ENCODE results near the gene HOXB6. TPM values are rescaled to one million over a fixed set of nuclear protein-coding genes. Genes with fewer than 3 reads are reported as not detected.

The HOXB6 gene
- polyA plus RNA-seq, 3 donors: not detected

GRCh38 chr17:48549281-48549630, 55.5 kb downstream of the HOXB6 start:
- Histone ChIP-seq H3K4me1 (ENCODE audit: control insufficient read depth in 1 of 2, insufficient read depth in 2 of 2, low read length in 2 of 2) (peaks cover 18 to 25% of the 10 kb centered on the region in 2 donors), H3K9me3 (replicated peaks in 1 of 2; ENCODE audit: control insufficient read depth in 1 of 2, insufficient read depth in 1 of 2, low read length in 2 of 2) (no peaks in the 10 kb centered on the region), H4K20me1 (ENCODE audit: insufficient read depth, low read length) (no peaks in the 10 kb centered on the region), H3K27ac (ENCODE audit: low read depth in 1 of 2, low read length in 2 of 2) (no peak overlapping the region), H3K79me2 (ENCODE audit: insufficient read depth, low read length) (no peaks in the 10 kb centered on the region), H2AFZ (ENCODE audit: insufficient read depth, low read depth, low read length, poor library complexity, severe bottlenecking) (no peak overlapping the region), H3K4me2 (replicated peaks; ENCODE audit: extremely low read depth, low read length, poor library complexity, severe bottlenecking) (no peak overlapping the region), H3K4me3 (replicated peaks in 1 of 3; ENCODE audit: low read depth in 2 of 3, low read length in 3 of 3) (no peak overlapping the region), H3K27me3 (ENCODE audit: control insufficient read depth in 2 of 2, insufficient read depth in 2 of 2, low read length in 2 of 2) (peaks cover 19 to 49% of the 10 kb centered on the region in 2 donors), H3K36me3 (replicated peaks in 1 of 2; ENCODE audit: control insufficient read depth in 1 of 2, insufficient read depth in 2 of 2, low read length in 2 of 2) (no peaks in the 10 kb centered on the region), H3K9ac (ENCODE audit: insufficient read depth, low read length, poor library complexity, severe bottlenecking) (no peak overlapping the region)
- Mint-ChIP-seq H3K9me3 (peaks cover 0 to 6% (median 4%) of the 10 kb centered on the region in 7 donors), H3K27me3 (ENCODE audit: low read depth in 3 of 3) (peaks cover 57 to 61% (median 58%) of the 10 kb centered on the region in 3 donors), H3K4me3 (no peak overlapping the region), H3K4me1 (peaks cover 33% of the 10 kb centered on the region), H3K27ac (no peak overlapping the region), H3K36me3 (peaks cover 0 to 5% of the 10 kb centered on the region in 2 donors)
- DNase-seq: no peak
- TF ChIP-seq, protein P1, sequence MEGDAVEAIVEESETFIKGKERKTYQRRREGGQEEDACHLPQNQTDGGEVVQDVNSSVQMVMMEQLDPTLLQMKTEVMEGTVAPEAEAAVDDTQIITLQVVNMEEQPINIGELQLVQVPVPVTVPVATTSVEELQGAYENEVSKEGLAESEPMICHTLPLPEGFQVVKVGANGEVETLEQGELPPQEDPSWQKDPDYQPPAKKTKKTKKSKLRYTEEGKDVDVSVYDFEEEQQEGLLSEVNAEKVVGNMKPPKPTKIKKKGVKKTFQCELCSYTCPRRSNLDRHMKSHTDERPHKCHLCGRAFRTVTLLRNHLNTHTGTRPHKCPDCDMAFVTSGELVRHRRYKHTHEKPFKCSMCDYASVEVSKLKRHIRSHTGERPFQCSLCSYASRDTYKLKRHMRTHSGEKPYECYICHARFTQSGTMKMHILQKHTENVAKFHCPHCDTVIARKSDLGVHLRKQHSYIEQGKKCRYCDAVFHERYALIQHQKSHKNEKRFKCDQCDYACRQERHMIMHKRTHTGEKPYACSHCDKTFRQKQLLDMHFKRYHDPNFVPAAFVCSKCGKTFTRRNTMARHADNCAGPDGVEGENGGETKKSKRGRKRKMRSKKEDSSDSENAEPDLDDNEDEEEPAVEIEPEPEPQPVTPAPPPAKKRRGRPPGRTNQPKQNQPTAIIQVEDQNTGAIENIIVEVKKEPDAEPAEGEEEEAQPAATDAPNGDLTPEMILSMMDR (IDR thresholded peaks at IDR 0.05): no peak
- intact Hi-C loops (cut with micrococcal nuclease): no loop called here
- 67% methylated on average over 1 of the region's 3 CpGs for WGBS (ENCODE audit: insufficient coverage)

GRCh38 chr17:48548523-48549280, 56.1 kb downstream of the HOXB6 start:
- H3K9me3 ChIP-seq (replicated peaks in 1 of 2; ENCODE audit: control insufficient read depth in 1 of 2, insufficient read depth in 1 of 2, low read length in 2 of 2): no peaks in the 10 kb centered on the region
- DNase-seq: no peak
- Mint-ChIP-seq H3K4me1 (peaks cover 37% of the 10 kb centered on the region), H3K36me3 (peaks cover 0 to 5% of the 10 kb centered on the region in 2 donors), H3K27ac (no peak overlapping the region), H3K9me3 (peaks cover 0 to 9% (median 4%) of the 10 kb centered on the region in 7 donors), H3K27me3 (ENCODE audit: low read depth in 3 of 3) (peaks cover 58 to 61% (median 58%) of the 10 kb centered on the region in 3 donors), H3K4me3 (peak overlapping the region; percentile 73 to 84)
- peaks cover 19 to 49% of the 10 kb centered on the region in 2 donors for H3K27me3 ChIP-seq (ENCODE audit: control insufficient read depth in 2 of 2, insufficient read depth in 2 of 2, low read length in 2 of 2)
- H3K27ac ChIP-seq (ENCODE audit: low read depth in 1 of 2, low read length in 2 of 2): no peak overlapping the region
- TF ChIP-seq, protein P1 (IDR thresholded peaks at IDR 0.05): no peak
- H3K4me3 ChIP-seq (replicated peaks in 1 of 3; ENCODE audit: low read depth in 2 of 3, low read length in 3 of 3): peak overlapping the region; percentile 29 to 76 (median 57)
- H2AFZ ChIP-seq (ENCODE audit: insufficient read depth, low read depth, low read length, poor library complexity, severe bottlenecking): peak overlapping the region; percentile 83
- peaks cover 19 to 30% of the 10 kb centered on the region in 2 donors for H3K4me1 ChIP-seq (ENCODE audit: control insufficient read depth in 1 of 2, insufficient read depth in 2 of 2, low read length in 2 of 2)
- H4K20me1 ChIP-seq (ENCODE audit: insufficient read depth, low read length): no peaks in the 10 kb centered on the region
- H3K79me2 ChIP-seq (ENCODE audit: insufficient read depth, low read length): no peaks in the 10 kb centered on the region
- no CpG with 5 or more reads among the region's 6 CpGs for WGBS (ENCODE audit: insufficient coverage)
- H3K9ac ChIP-seq (ENCODE audit: insufficient read depth, low read length, poor library complexity, severe bottlenecking): peak overlapping the region; percentile 42
- intact Hi-C loops (cut with micrococcal nuclease): no loop called here
- H3K4me2 ChIP-seq (replicated peaks; ENCODE audit: extremely low read depth, low read length, poor library complexity, severe bottlenecking): peak overlapping the region; percentile 76
- no peaks in the 10 kb centered on the region for H3K36me3 ChIP-seq (replicated peaks in 1 of 2; ENCODE audit: control insufficient read depth in 1 of 2, insufficient read depth in 2 of 2, low read length in 2 of 2)

Measured in CD14-positive monocyte (primary cell).